Smooth muscle cell (in vitro differentiated cells): ENCODE data around the gene TBC1D23. TPM values are rescaled to one million over a fixed set of nuclear protein-coding genes. Genes with fewer than 3 reads are reported as not detected.

Experiments
- DNase-seq: peaks from one replicate; lab custom pipeline; 2025; ENCODE audit not compliant: unreplicated experiment; lab: John Stamatoyannopoulos, UW
- H2AFZ ChIP-seq: fragments of 200-600 bp; sonication (generic); 2 replicates; pipeline ENCODE4 v1.6.0; 2016; ENCODE audit warnings: antibody characterized with exemption, low read depth, mild to moderate bottlenecking
- H3F3A ChIP-seq: fragments of 200-600 bp; sonication (generic); 2 replicates; pipeline ENCODE4 v1.6.0; 2017; ENCODE audit warnings: antibody characterized with exemption, low read depth
- H3K27ac ChIP-seq: fragments of 200-600 bp; sonication (generic); 2 replicates; pipeline ENCODE4 v1.5.1; 2016; ENCODE audit warnings: low read depth, mild to moderate bottlenecking
- H3K27me3 ChIP-seq: fragments of 200-600 bp; sonication (generic); 2 replicates; pipeline ENCODE4 v1.6.1; 2016; ENCODE audit warnings: low read depth, mild to moderate bottlenecking
- H3K36me3 ChIP-seq: fragments of 200-600 bp; sonication (generic); 2 replicates; pipeline ENCODE4 v1.5.1; 2016; ENCODE audit warnings: low read depth
- H3K4me1 ChIP-seq: fragments of 200-600 bp; sonication (generic); 2 replicates; pipeline ENCODE4 v1.5.1; 2016; ENCODE audit warnings: low read depth
- H3K4me2 ChIP-seq: fragments of 200-600 bp; sonication (generic); 2 replicates; pipeline ENCODE4 v1.6.0; 2016; ENCODE audit warnings: mild to moderate bottlenecking
- H3K4me3 ChIP-seq: fragments of 200-600 bp; sonication (generic); 2 replicates; pipeline ENCODE4 v1.5.1; 2016; ENCODE audit warnings: mild to moderate bottlenecking
- H3K79me2 ChIP-seq: fragments of 200-600 bp; sonication (generic); 2 replicates; pipeline ENCODE4 v1.6.0; 2016; ENCODE audit warnings: low read depth, mild to moderate bottlenecking
- H3K9ac ChIP-seq: fragments of 200-600 bp; sonication (generic); 2 replicates; pipeline ENCODE4 v1.6.0; 2016; ENCODE audit warnings: low read depth
- H3K9me3 ChIP-seq: fragments of 200-600 bp; sonication (generic); replicated peaks from 2 replicates; pipeline ENCODE4 v1.5.1; 2016; ENCODE audit warnings: low read depth
- H4K20me1 ChIP-seq: fragments of 200-600 bp; sonication (generic); 2 replicates; pipeline ENCODE4 v1.6.0; 2016; ENCODE audit warnings: low read depth
- CTCF ChIP-seq: fragments of 200-600 bp; sonication (generic); IDR thresholded peaks from 2 replicates; pipeline ENCODE4 v1.5.1; 2017; ENCODE audit warnings: borderline replicate concordance, mild to moderate bottlenecking, antibody characterized with exemption; ENCODE audit not compliant: insufficient read depth, poor library complexity, severe bottlenecking
- WGBS: methylation state at CpG from one replicate; pipeline ENCODE4 v1.1.7; 2016; ENCODE audit warnings: low lambda C conversion rate; 5-methylcytosine and 5-hydroxymethylcytosine counted together
- polyA plus RNA-seq: library from polyadenylated mRNA; unstranded; fragments of >200 nt; fragmentation: Nextera tagmentation; extraction: Ambion mirVana; gene quantifications from 2 replicates; pipeline ENCODE4 v1.2.1, GENCODE V29; 2016
- total RNA-seq: library from RNA; depleted of rRNA; stranded (reverse); fragments of >200 nt; gene quantifications from 2 replicates; pipeline ENCODE4 v1.2.3, GENCODE V29; 2014

The TBC1D23 gene
- total and polyA plus RNA-seq, 2 experiments from 2014 or later: 36.0 to 77.7 TPM

DNA sequence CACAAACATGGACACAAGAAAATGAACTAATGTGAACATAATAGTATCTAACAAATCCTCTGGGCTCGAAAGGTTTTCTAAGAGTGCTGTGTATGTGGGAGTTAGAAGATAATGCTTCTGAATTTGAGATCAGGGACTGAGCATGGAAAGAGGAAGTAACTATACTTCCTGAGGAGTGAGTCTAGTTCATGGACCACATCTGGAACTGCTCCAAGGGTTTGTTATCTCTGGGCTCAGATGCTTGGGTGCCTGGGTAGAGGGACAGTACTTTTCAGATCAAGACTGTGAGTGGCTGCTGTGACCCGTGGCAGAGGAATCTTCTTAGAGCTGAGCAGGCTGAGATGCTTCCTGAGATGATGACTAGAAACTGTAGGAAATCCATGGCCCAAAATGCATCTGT is 28.5 kb downstream of the TBC1D23 start:
- Histone ChIP-seq H3K4me3 (no peak overlapping the region), H2AFZ (no peak overlapping the region), H3K9ac (no peak overlapping the region), H3K9me3 (no peaks in the 10 kb centered on the region), H3K27me3 (no peaks in the 10 kb centered on the region), H3K27ac (no peak overlapping the region), H4K20me1 (peaks cover 35% of the 10 kb centered on the region), H3K4me1 (no peaks in the 10 kb centered on the region), H3K36me3 (peaks cover 29% of the 10 kb centered on the region), H3K79me2 (no peaks in the 10 kb centered on the region), H3K4me2 (no peak overlapping the region), H3F3A (no peaks in the 10 kb centered on the region)
- WGBS: 45% methylated on average over 2 of the region's 2 CpGs
- no peak for DNase-seq
- TF ChIP-seq CTCF: no peak

DNA sequence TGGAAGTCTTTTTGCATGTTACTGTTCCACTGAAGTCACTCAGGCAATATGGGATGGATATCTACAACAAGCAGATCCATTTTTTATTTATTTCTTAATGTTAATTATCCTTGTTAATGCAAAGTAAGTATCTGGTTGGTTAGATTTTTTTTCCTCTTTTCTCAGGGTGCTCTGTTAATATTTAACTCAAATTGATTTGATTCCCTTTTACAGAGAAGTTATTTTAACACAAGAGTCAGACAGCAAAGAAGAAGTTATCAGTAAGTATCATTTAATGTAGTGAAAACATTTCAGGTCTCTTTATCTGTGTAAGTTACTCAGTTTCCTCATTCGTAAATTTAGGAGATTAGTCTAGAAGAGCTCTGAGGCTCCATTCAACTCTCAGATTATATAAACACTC is 34.3 kb downstream of the TBC1D23 start:
- WGBS: 100% methylated on average over 1 of the region's 1 CpG
- Histone ChIP-seq H3K9ac (no peak overlapping the region), H3K79me2 (no peaks in the 10 kb centered on the region), H3K4me3 (no peak overlapping the region), H3K36me3 (peaks cover 41% of the 10 kb centered on the region), H4K20me1 (peaks cover 2% of the 10 kb centered on the region), H2AFZ (no peak overlapping the region), H3K4me1 (no peaks in the 10 kb centered on the region), H3F3A (no peaks in the 10 kb centered on the region), H3K27ac (no peak overlapping the region), H3K27me3 (no peaks in the 10 kb centered on the region), H3K4me2 (no peak overlapping the region), H3K9me3 (no peaks in the 10 kb centered on the region)
- TF ChIP-seq CTCF: no peak
- no peak for DNase-seq

- H3K4me2 ChIP-seq: no peak overlapping the region
- H3K4me1 ChIP-seq: no peaks in the 10 kb centered on the region
- H3K9me3 ChIP-seq: no peaks in the 10 kb centered on the region
- WGBS: 49% methylated on average over 2 of the region's 2 CpGs
- no peaks in the 10 kb centered on the region for H3K79me2 ChIP-seq
- no peak overlapping the region for H3K4me3 ChIP-seq
- no peaks in the 10 kb centered on the region for H4K20me1 ChIP-seq
- DNase-seq: no peak
- H3F3A ChIP-seq: no peaks in the 10 kb centered on the region
- no peak overlapping the region for H3K9ac ChIP-seq
- H2AFZ ChIP-seq: no peak overlapping the region
- peaks cover 36% of the 10 kb centered on the region for H3K36me3 ChIP-seq
- TF ChIP-seq CTCF: no peak
- H3K27me3 ChIP-seq: no peaks in the 10 kb centered on the region
- H3K27ac ChIP-seq: peak overlapping the region; percentile 45
Measured at GRCh38 chr3:100297784-100298183, 37.0 kb downstream of the TBC1D23 start.

DNA sequence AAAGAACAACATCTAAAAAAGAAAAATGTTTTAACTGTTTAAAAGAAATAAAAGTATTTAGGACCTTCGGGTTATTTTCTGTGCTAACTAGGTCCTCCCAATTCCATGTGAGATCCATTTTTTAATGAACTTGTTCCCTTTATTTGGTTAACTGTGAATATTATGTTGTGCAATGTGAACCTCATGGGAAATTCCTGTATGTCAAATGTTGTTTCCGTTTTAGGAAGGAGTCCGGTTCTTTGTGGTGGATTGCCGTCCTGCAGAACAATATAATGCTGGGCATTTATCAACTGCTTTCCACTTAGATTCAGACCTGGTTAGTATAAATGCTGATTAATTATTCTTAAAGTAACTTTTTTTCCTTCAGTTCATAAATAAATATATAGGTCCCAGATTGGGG is 38.2 kb downstream of the TBC1D23 start:
- Histone ChIP-seq H3K27ac (no peak overlapping the region), H3K36me3 (peaks cover 38% of the 10 kb centered on the region), H3K9ac (no peak overlapping the region), H4K20me1 (no peaks in the 10 kb centered on the region), H3K4me1 (no peaks in the 10 kb centered on the region), H3K9me3 (no peaks in the 10 kb centered on the region), H3K4me3 (no peak overlapping the region), H2AFZ (no peak overlapping the region), H3F3A (no peaks in the 10 kb centered on the region), H3K79me2 (no peaks in the 10 kb centered on the region), H3K27me3 (no peaks in the 10 kb centered on the region), H3K4me2 (no peak overlapping the region)
- WGBS: 94% methylated on average over 4 of the region's 4 CpGs
- no peak for DNase-seq
- TF ChIP-seq CTCF: no peak
